Retinal pigment epithelial cell (primary cell): ENCODE measurements around the gene SH2D2A.
A peak's percentile ranks its signal among the peaks of the same experiment; 100 is the strongest.

ENCODE experiments used
- DNase-seq: peaks from one replicate; pipeline ENCODE4 v3.0.0-alpha.2; 2010; ENCODE audit warnings: low read depth
- H3K4me3 ChIP-seq: 2 replicates; pipeline ENCODE4 v1.5.1; 2011; ENCODE audit warnings: mild to moderate bottlenecking, low read length, control low read depth, moderate library complexity
- TF ChIP-seq, protein P1 (sequence below): conservative IDR thresholded peaks from 2 replicates; pipeline ENCODE4 v1.5.1; 2011; ENCODE audit warnings: low read depth, low read length, control low read depth, inconsistent platforms

Gene SH2D2A

DNA sequence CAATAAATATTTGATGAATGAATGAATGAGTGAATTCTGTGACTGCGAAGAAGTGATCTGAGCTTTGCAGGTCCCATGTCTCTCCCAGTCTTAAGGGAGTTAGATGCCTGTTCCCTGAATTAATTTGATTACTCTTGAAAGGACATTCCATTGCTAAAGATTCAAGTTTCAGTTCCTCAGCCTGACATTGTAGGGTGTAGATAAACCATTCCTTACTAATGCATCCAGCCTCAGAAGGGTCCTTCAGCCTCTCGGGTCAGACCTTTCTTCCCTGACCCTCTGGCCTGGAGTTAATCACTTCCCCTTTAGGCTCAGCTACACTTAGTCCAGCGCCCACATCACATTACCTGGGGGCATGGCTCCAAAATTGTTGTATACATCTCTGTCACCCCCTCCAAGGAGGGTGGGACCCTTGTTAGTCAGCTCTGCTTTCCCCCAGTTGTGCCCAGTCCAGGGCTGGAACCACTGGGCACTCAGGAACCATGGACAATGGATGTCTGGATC is 39.7 kb upstream of the SH2D2A start:
- TF ChIP-seq, protein P1, sequence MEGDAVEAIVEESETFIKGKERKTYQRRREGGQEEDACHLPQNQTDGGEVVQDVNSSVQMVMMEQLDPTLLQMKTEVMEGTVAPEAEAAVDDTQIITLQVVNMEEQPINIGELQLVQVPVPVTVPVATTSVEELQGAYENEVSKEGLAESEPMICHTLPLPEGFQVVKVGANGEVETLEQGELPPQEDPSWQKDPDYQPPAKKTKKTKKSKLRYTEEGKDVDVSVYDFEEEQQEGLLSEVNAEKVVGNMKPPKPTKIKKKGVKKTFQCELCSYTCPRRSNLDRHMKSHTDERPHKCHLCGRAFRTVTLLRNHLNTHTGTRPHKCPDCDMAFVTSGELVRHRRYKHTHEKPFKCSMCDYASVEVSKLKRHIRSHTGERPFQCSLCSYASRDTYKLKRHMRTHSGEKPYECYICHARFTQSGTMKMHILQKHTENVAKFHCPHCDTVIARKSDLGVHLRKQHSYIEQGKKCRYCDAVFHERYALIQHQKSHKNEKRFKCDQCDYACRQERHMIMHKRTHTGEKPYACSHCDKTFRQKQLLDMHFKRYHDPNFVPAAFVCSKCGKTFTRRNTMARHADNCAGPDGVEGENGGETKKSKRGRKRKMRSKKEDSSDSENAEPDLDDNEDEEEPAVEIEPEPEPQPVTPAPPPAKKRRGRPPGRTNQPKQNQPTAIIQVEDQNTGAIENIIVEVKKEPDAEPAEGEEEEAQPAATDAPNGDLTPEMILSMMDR: no peak
- no peak overlapping the region for H3K4me3 ChIP-seq
- DNase-seq: no peak

GRCh38 chr1:156854634-156855033 is 38.0 kb upstream of the SH2D2A start:
- H3K4me3 ChIP-seq: no peak overlapping the region
- TF ChIP-seq, protein P1: peak; percentile 2
- no peak for DNase-seq

- TF ChIP-seq, protein P1: no peak
- DNase-seq: no peak
- no peak overlapping the region for H3K4me3 ChIP-seq
Observed at GRCh38 chr1:156853761-156854160, 37.1 kb upstream of the SH2D2A start.

DNA sequence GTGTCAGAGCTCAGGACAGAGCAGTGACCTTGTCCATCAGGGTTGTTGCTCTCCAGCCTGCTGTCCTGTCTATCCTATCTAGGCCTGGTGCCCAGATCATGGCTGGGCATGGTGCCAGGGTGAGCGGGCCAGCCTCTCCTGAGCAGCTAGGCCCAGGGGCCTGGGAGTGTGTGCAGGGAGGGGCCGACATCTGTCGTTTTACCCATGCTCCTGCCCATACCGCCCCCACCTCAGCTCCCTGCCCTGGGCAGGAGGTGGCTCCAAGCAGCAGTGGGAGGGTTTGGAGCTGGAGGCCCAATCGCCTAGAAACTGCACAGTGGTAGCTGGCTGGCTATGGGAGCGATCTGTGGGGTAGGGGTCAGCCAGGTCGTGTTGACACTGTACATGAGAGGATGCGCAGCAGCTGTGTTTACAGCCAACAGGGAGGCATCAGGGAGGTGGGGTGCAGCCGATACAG is 35.8 kb upstream of the SH2D2A start:
- H3K4me3 ChIP-seq: no peak overlapping the region
- TF ChIP-seq, protein P1: no peak
- DNase-seq: no peak

DNA sequence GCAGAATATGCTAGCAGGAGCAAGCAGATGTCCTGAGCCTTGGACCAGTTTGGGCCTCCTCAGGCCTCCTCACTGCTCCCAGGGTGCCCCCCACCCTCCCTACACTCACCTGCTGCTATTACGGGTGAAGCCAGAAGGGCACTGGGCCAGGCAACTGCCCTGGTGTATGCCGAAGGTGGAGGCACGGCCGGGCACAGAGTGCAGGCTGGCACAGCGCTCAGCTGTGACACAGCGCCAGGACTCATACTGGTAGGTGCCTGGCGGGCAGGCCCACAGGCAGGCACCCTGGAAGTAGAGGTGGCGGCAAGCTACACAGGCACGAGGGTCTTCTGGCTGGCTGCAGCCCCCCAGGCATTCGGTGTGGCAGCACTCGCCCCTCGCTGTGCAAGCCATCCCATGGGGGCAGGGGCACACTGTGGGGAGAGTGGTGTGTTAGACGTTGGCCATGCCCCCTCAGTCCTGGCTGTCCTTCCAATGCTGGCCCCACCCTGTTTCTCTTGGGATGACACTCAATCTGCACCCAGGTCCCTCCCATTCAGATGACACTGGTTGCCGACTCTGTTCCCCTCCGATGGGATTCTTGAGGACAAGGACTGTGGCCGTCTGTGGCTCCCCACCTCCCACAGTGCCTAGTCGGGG is 35.2 kb upstream of the SH2D2A start:
- no peak for DNase-seq
- H3K4me3 ChIP-seq: no peak overlapping the region
- TF ChIP-seq, protein P1: no peak

GRCh38 chr1:156849151-156849496 is 32.5 kb upstream of the SH2D2A start:
- TF ChIP-seq, protein P1: no peak
- no peak overlapping the region for H3K4me3 ChIP-seq
- DNase-seq: no peak

- TF ChIP-seq, protein P1: no peak
- DNase-seq: no peak
- no peak overlapping the region for H3K4me3 ChIP-seq
Observed at GRCh38 chr1:156848461-156849150, 32.0 kb upstream of the SH2D2A start.
